Body of pancreas (tissue), 4 donors: ENCODE results near the gene STAB1.

Experiments
- POLR2A ChIP-seq, 3 donors: fragments of 450-650 bp; IDR thresholded peaks; one replicate each; pipeline ENCODE4 v1.6.1; 2016; ENCODE audit warnings: antibody characterized with exemption in 3 of 3, mild to moderate bottlenecking in 2 of 3
- TF ChIP-seq, protein P1 (sequence below), 7 experiments: fragments of 450-650 bp in 4 of 7; fragments of 200-600 bp in 3 of 7; sonication (generic) in 3 of 7; IDR thresholded peaks; one replicate each; pipeline ENCODE4 v1.5.1; 2016 to 2019; ENCODE audit warnings: antibody characterized with exemption in 7 of 7

DNA sequence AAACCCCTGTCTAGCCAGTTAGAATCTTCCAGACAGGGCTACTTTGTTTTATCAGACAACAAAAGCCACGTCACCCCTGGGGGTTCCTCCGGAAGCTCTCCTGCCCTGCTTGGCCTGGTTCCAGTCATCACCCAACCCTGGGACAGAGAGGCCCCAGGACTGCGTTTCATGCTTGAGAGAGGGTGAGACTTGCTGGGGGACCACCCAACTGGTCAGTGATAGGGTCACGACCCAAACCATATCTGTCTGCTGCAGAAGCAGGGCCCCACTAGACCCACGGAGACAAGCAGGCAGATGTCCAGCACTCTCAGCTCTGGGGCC lies 37.3 kb downstream of the STAB1 start:
- TF ChIP-seq, protein P1, sequence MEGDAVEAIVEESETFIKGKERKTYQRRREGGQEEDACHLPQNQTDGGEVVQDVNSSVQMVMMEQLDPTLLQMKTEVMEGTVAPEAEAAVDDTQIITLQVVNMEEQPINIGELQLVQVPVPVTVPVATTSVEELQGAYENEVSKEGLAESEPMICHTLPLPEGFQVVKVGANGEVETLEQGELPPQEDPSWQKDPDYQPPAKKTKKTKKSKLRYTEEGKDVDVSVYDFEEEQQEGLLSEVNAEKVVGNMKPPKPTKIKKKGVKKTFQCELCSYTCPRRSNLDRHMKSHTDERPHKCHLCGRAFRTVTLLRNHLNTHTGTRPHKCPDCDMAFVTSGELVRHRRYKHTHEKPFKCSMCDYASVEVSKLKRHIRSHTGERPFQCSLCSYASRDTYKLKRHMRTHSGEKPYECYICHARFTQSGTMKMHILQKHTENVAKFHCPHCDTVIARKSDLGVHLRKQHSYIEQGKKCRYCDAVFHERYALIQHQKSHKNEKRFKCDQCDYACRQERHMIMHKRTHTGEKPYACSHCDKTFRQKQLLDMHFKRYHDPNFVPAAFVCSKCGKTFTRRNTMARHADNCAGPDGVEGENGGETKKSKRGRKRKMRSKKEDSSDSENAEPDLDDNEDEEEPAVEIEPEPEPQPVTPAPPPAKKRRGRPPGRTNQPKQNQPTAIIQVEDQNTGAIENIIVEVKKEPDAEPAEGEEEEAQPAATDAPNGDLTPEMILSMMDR (IDR thresholded peaks at IDR 0.05), result no peak
- no peak for TF ChIP-seq POLR2A (IDR thresholded peaks at IDR 0.05)
